IPS DF 6.9 (cell line): ENCODE results near the gene RAD1.
A peak's percentile ranks its signal among the peaks of the same experiment; 100 is the strongest.
"Not testable (repeated sequence)": the region's sequence is repeated elsewhere in the genome, so short reads cannot be mapped to it uniquely, and the experiment has no call there.

Source experiments
- DNase-seq: peaks from one replicate; pipeline ENCODE4 v3.0.0-alpha.2; 2013; ENCODE audit warnings: low read depth, low spot score
- H3K27ac ChIP-seq: one replicate; pipeline ENCODE4 v1.5.1; 2013; ENCODE audit warnings: low read length, control low read depth
- H3K27me3 ChIP-seq: 2 replicates; pipeline ENCODE4 v1.6.1; 2013; ENCODE audit warnings: mild to moderate bottlenecking, low read length; ENCODE audit not compliant: control insufficient read depth, insufficient read depth
- H3K36me3 ChIP-seq: 2 replicates; pipeline ENCODE4 v1.6.1; 2013; ENCODE audit warnings: low read length; ENCODE audit not compliant: control insufficient read depth, insufficient read depth
- H3K4me1 ChIP-seq: 2 replicates; pipeline ENCODE4 v1.6.1; 2013; ENCODE audit warnings: low read length; ENCODE audit not compliant: control insufficient read depth, insufficient read depth
- H3K4me3 ChIP-seq: 2 replicates; pipeline ENCODE4 v1.5.1; 2013; ENCODE audit warnings: mild to moderate bottlenecking, low read length
- H3K9me3 ChIP-seq: 2 replicates; pipeline ENCODE4 v1.6.1; 2013; ENCODE audit warnings: low read length, inconsistent platforms; ENCODE audit not compliant: control insufficient read depth, insufficient read depth
- WGBS: extraction: QIAGEN DNeasy Blood & Tissue Kit; methylation state at CpG from one replicate; pipeline ENCODE4 v1.1.7; 2013; ENCODE audit warnings: mixed read lengths, missing lambda C conversion rate; ENCODE audit not compliant: insufficient read length, insufficient coverage; 5-methylcytosine and 5-hydroxymethylcytosine counted together

Gene RAD1

DNA sequence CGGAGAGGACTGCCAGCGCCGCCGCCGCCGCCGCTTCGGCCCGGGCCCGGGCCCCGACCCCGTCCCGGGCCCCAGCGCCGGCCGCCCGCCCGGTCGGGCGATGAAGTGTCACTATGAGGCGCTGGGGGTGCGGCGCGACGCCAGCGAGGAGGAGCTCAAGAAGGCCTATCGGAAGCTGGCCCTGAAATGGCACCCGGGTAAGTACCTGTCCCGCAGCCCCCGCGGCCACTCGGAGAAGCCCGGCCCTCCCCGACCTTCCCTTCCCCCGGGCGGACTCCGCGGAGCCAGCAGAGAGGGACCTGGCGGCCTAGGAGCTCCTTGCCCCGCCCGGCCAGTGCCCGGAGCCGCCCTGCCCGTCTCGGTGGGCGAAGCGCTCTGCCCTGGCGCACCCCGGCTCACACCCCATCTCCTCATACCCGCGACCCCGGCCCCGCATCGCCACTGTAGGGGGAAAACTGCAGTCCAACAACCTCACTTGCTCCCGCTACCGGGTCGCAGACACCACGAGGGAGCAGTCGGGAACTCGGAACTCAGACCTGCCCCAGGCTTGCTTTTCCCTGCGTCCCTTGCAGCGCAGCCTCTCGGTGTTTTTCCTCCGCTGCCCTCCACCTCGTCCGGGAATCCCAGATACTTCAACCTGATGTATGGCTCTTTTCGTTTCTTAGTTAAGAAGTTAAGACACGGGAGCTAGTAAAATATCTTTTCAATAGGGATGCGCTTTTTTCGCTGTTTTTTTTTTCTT, 14.6 kb upstream of the RAD1 start:
- Histone ChIP-seq H3K4me3 (peak overlapping the region; percentile 68), H3K4me1 (no peaks in the 10 kb centered on the region; the same call in 1 of the 2 replicates), H3K36me3 (peaks cover 2% of the 10 kb centered on the region; the same call in 1 of the 2 replicates), H3K27ac (no peak overlapping the region), H3K9me3 (no peaks in the 10 kb centered on the region), H3K27me3 (no peaks in the 10 kb centered on the region)
- DNase-seq, result no peak
- WGBS, result no CpG with 5 or more reads among the region's 70 CpGs

- H3K4me1 ChIP-seq, result no peaks in the 10 kb centered on the region; the same call in 1 of the 2 replicates
- DNase-seq, result peak; percentile 84
- H3K9me3 ChIP-seq, result no peaks in the 10 kb centered on the region
- no peak within 1 kb of the TSS for H3K27ac ChIP-seq
- H3K4me3 ChIP-seq, result peak within 1 kb of the TSS; percentile 68
- WGBS, result no CpG with 5 or more reads among the region's 63 CpGs
- no peaks in the 10 kb centered on the region for H3K27me3 ChIP-seq
- H3K36me3 ChIP-seq, result peaks cover 2% of the 10 kb centered on the region; the same call in 1 of the 2 replicates
Observed at GRCh38 chr5:34929134-34929719, 13.9 kb upstream of the RAD1 start, which contains the start of gene DNAJC21. TSS of gene DNAJC21 (plus strand) at chr5:34929559. CDS start at chr5:34929820, 261 bp downstream.

- peaks cover 3% of the 10 kb centered on the region; the same call in 1 of the 2 replicates for H3K36me3 ChIP-seq
- no peaks in the 10 kb centered on the region for H3K9me3 ChIP-seq
- H3K27me3 ChIP-seq, result no peaks in the 10 kb centered on the region
- H3K4me3 ChIP-seq, result no peak overlapping the region
- no peak overlapping the region for H3K27ac ChIP-seq
- no peaks in the 10 kb centered on the region; the same call in 1 of the 2 replicates for H3K4me1 ChIP-seq
- no peak for DNase-seq
- no CpG with 5 or more reads among the region's 5 CpGs for WGBS
Observed at GRCh38 chr5:34928267-34928666, 13.0 kb upstream of the RAD1 start.

DNA sequence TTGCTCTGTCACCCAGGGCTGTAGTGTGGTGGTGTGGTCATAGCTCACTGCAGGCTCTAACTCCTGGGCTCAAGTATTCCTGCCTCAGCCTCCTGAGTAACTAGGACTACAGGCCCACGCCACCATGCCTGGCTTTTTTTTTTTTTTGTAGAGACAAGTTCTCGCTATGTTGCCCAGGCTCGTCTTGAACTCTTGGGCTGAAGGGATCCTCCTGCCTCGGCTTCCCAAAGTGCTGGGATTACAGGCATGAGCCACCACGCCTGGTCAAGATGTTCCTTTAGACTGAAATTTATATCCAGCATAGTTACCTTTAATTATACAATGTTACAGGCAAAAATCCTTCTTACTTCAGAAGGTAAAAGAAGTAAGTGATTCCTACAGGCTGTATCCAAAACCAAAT, 12.5 kb upstream of the RAD1 start:
- H3K36me3 ChIP-seq, result peaks cover 5% of the 10 kb centered on the region; the same call in 1 of the 2 replicates
- no peak for DNase-seq
- no CpG with 5 or more reads among the region's 5 CpGs for WGBS
- H3K4me3 ChIP-seq, result no peak overlapping the region
- H3K4me1 ChIP-seq, result no peaks in the 10 kb centered on the region; the same call in 1 of the 2 replicates
- no peak overlapping the region for H3K27ac ChIP-seq
- H3K27me3 ChIP-seq, result no peaks in the 10 kb centered on the region
- H3K9me3 ChIP-seq, result no peaks in the 10 kb centered on the region

- H3K27me3 ChIP-seq, result no peaks in the 10 kb centered on the region
- peaks cover 5% of the 10 kb centered on the region; the same call in 1 of the 2 replicates for H3K36me3 ChIP-seq
- no CpG with 5 or more reads among the region's 3 CpGs for WGBS
- no peaks in the 10 kb centered on the region for H3K9me3 ChIP-seq
- H3K4me3 ChIP-seq, result no peak overlapping the region
- no peak overlapping the region for H3K27ac ChIP-seq
- no peaks in the 10 kb centered on the region; the same call in 1 of the 2 replicates for H3K4me1 ChIP-seq
- DNase-seq, result no peak
Observed at GRCh38 chr5:34926318-34926888, 11.1 kb upstream of the RAD1 start.

GRCh38 chr5:34924462-34924765, 9.1 kb upstream of the RAD1 start:
- no peak for DNase-seq
- Histone ChIP-seq H3K36me3 (peaks cover 8% of the 10 kb centered on the region; the same call in 1 of the 2 replicates), H3K4me1 (no peaks in the 10 kb centered on the region), H3K9me3 (no peaks in the 10 kb centered on the region), H3K4me3 (no peak overlapping the region), H3K27ac (no peak overlapping the region), H3K27me3 (no peaks in the 10 kb centered on the region)

- WGBS, result no CpG with 5 or more reads among the region's 3 CpGs
- DNase-seq, result no peak
Observed at GRCh38 chr5:34923694-34924461, 8.6 kb upstream of the RAD1 start.

GRCh38 chr5:34923256-34923655, 8.0 kb upstream of the RAD1 start:
- WGBS, result no CpG with 5 or more reads among the region's 9 CpGs
- H3K27ac ChIP-seq, H3K9me3 ChIP-seq, DNase-seq, H3K4me1 ChIP-seq, H3K27me3 ChIP-seq, H3K36me3 ChIP-seq, H3K4me3 ChIP-seq: not testable (repeated sequence)

More at GRCh38 chr5:34923694-34924461, 8.6 kb upstream of the RAD1 start:
- no peak overlapping the region for H3K27ac ChIP-seq
- peaks cover 8% of the 10 kb centered on the region; the same call in 1 of the 2 replicates for H3K36me3 ChIP-seq
- H3K4me1 ChIP-seq, result no peaks in the 10 kb centered on the region
- no peaks in the 10 kb centered on the region for H3K9me3 ChIP-seq
- no peak overlapping the region for H3K4me3 ChIP-seq
- H3K27me3 ChIP-seq, result no peaks in the 10 kb centered on the region

GRCh38 chr5:34919077-34919476, 3.8 kb upstream of the RAD1 start:
- WGBS, result no CpG with 5 or more reads among the region's 4 CpGs
- peaks cover 6% of the 10 kb centered on the region; the same call in 1 of the 2 replicates for H3K36me3 ChIP-seq

DNA sequence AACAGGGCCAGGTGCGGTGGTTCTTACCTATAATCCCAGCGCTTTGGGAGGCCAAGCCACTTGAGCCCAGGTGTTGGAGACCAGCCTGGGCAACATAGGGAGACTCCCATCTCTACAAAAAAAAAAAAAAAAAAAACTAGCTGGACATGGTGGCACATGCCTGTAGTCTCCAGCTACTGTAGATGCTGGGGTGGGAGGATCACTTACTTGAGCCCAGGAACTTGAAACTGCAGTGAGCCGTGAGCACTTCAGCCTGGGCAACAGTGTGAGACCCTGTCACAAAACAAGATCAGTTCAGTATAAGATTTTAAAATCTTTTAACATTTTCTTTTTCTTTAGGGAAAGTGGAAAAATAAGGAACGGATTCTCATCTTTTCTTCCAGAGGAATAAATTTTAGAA, 2.7 kb upstream of the RAD1 start:
- H3K4me1 ChIP-seq, result peaks cover 2% of the 10 kb centered on the region; the same call in 1 of the 2 replicates
- no peak for DNase-seq
- H3K36me3 ChIP-seq, result peaks cover 3% of the 10 kb centered on the region; the same call in 1 of the 2 replicates
- H3K9me3 ChIP-seq, result no peaks in the 10 kb centered on the region
- H3K27ac ChIP-seq, result no peak overlapping the region
- H3K27me3 ChIP-seq, result no peaks in the 10 kb centered on the region
- H3K4me3 ChIP-seq, result no peak overlapping the region
- no CpG with 5 or more reads among the region's 4 CpGs for WGBS

More at GRCh38 chr5:34919077-34919476, 3.8 kb upstream of the RAD1 start:
- H3K9me3 ChIP-seq, result no peaks in the 10 kb centered on the region
- H3K4me1 ChIP-seq, result no peaks in the 10 kb centered on the region
- DNase-seq, result no peak
- H3K4me3 ChIP-seq, result no peak overlapping the region
- no peak overlapping the region for H3K27ac ChIP-seq
- no peaks in the 10 kb centered on the region for H3K27me3 ChIP-seq
